Peyer's patch (tissue), 4 donors: Measurements from ENCODE around the gene ARNT2.

Source experiments
- POLR2A ChIP-seq, 2 donors: fragments of 450-650 bp; IDR thresholded peaks; one replicate each; pipeline ENCODE4 v1.5.1; 2017; ENCODE audit warnings: antibody characterized with exemption in 2 of 2, mild to moderate bottlenecking in 2 of 2, moderate library complexity in 2 of 2
- TF ChIP-seq, protein P1 (sequence below), 6 experiments: fragments of 450-650 bp in 4 of 6; fragments of 200-600 bp in 2 of 6; sonication (generic) in 1 of 6; IDR thresholded peaks; one replicate each; pipeline ENCODE4 v1.5.1; 2017 to 2019; ENCODE audit warnings: antibody characterized with exemption in 6 of 6, mild to moderate bottlenecking in 3 of 6, moderate library complexity in 1 of 6

DNA sequence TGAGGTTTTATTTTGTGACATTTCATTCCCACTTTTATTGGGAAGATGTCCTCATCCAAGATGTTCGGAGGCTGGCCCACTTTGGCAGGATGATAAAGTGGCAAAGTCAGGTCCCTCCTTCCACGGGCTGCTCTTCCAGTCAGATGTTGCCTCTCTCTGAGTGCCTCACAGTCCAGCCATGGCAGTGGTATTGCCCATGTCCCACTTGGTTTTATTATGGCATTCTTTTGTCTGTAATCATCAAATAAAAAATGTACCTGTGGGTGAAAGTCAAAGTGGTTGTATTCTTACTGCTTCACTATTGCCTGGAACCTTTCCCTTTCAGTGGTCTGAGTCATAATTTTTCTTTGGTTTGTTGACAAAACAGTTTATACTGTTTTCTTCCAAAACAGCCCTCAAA lies 20.2 kb downstream of the ARNT2 start:
- TF ChIP-seq, protein P1, sequence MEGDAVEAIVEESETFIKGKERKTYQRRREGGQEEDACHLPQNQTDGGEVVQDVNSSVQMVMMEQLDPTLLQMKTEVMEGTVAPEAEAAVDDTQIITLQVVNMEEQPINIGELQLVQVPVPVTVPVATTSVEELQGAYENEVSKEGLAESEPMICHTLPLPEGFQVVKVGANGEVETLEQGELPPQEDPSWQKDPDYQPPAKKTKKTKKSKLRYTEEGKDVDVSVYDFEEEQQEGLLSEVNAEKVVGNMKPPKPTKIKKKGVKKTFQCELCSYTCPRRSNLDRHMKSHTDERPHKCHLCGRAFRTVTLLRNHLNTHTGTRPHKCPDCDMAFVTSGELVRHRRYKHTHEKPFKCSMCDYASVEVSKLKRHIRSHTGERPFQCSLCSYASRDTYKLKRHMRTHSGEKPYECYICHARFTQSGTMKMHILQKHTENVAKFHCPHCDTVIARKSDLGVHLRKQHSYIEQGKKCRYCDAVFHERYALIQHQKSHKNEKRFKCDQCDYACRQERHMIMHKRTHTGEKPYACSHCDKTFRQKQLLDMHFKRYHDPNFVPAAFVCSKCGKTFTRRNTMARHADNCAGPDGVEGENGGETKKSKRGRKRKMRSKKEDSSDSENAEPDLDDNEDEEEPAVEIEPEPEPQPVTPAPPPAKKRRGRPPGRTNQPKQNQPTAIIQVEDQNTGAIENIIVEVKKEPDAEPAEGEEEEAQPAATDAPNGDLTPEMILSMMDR (IDR thresholded peaks at IDR 0.05) = no peak
- TF ChIP-seq POLR2A (IDR thresholded peaks at IDR 0.05) = no peak
